Vagina (tissue), 2 donors: ENCODE results near the gene ASAP2.

Experiments
- POLR2A ChIP-seq, 2 donors: fragments of 450-650 bp; IDR thresholded peaks; one replicate each; pipeline ENCODE4 v1.6.1; 2017; ENCODE audit warnings: antibody characterized with exemption in 2 of 2, mild to moderate bottlenecking in 2 of 2, moderate library complexity in 2 of 2
- TF ChIP-seq, protein P1 (sequence below), 3 experiments: fragments of 450-650 bp in 2 of 3; fragments of 200-600 bp in 1 of 3; sonication (generic) in 1 of 3; IDR thresholded peaks; one replicate each; pipeline ENCODE4 v1.5.1; 2017 to 2019; ENCODE audit warnings: antibody characterized with exemption in 3 of 3, mild to moderate bottlenecking in 2 of 3, moderate library complexity in 2 of 3

DNA sequence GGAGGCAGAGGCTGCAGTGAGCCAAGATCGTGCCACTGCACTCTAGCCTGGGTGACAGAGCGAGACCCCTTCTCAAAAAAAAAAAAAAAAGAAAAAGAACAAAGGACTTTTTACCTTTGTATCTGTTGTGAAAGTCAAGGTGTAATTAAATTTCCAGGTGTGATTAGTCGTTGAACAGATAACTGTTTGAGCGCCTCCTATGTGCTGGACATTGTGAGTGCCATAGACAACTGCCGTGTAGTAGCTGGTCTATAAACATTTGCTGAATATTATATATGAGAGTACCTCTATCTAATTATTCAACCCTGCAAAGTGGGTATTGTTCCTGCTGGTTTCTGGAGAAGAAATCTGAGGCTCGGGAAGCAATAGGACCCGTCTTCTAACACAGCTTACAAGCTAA is 71.8 kb downstream of the ASAP2 start:
- TF ChIP-seq, protein P1, sequence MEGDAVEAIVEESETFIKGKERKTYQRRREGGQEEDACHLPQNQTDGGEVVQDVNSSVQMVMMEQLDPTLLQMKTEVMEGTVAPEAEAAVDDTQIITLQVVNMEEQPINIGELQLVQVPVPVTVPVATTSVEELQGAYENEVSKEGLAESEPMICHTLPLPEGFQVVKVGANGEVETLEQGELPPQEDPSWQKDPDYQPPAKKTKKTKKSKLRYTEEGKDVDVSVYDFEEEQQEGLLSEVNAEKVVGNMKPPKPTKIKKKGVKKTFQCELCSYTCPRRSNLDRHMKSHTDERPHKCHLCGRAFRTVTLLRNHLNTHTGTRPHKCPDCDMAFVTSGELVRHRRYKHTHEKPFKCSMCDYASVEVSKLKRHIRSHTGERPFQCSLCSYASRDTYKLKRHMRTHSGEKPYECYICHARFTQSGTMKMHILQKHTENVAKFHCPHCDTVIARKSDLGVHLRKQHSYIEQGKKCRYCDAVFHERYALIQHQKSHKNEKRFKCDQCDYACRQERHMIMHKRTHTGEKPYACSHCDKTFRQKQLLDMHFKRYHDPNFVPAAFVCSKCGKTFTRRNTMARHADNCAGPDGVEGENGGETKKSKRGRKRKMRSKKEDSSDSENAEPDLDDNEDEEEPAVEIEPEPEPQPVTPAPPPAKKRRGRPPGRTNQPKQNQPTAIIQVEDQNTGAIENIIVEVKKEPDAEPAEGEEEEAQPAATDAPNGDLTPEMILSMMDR (IDR thresholded peaks at IDR 0.05) = no peak
- TF ChIP-seq POLR2A (IDR thresholded peaks at IDR 0.05) = no peak
